Loucy (cell line): ENCODE data around the gene RALGPS1.

Experiments
- H2AFZ ChIP-seq: fragments of 200-600 bp; sonication (generic); 2 replicates; pipeline ENCODE4 v1.6.0; 2016; ENCODE audit warnings: antibody characterized with exemption, mild to moderate bottlenecking, low read length, moderate library complexity
- H3F3A ChIP-seq: fragments of 200-600 bp; 2 replicates; pipeline ENCODE4 v1.6.0; 2016; ENCODE audit warnings: antibody characterized with exemption, low read depth, mild to moderate bottlenecking
- H3K27me3 ChIP-seq: fragments of 200-600 bp; sonication (generic); 2 replicates; pipeline ENCODE4 v1.6.1; 2014; ENCODE audit warnings: low read length, mild to moderate bottlenecking; ENCODE audit not compliant: insufficient read depth, poor library complexity, severe bottlenecking
- H3K36me3 ChIP-seq: fragments of 200-600 bp; sonication (generic); 2 replicates; pipeline ENCODE4 v1.6.1; 2016; ENCODE audit warnings: low read length; ENCODE audit not compliant: insufficient read depth
- H3K4me1 ChIP-seq: fragments of 200-600 bp; sonication (generic); 2 replicates; pipeline ENCODE4 v1.5.1; 2014; ENCODE audit warnings: low read length, mild to moderate bottlenecking; ENCODE audit not compliant: insufficient read depth, poor library complexity, severe bottlenecking
- H3K4me2 ChIP-seq: fragments of 200-600 bp; sonication (generic); 2 replicates; pipeline ENCODE4 v1.6.0; 2014; ENCODE audit warnings: antibody characterized with exemption, low read length, low read depth, mild to moderate bottlenecking; ENCODE audit not compliant: poor library complexity, severe bottlenecking
- H3K4me3 ChIP-seq: fragments of 200-600 bp; sonication (generic); 2 replicates; pipeline ENCODE4 v1.5.1; 2014; ENCODE audit warnings: low read length, mild to moderate bottlenecking, mixed read lengths; ENCODE audit not compliant: poor library complexity, severe bottlenecking
- H3K79me2 ChIP-seq: fragments of 200-600 bp; sonication (generic); 2 replicates; pipeline ENCODE4 v1.6.1; 2014; ENCODE audit warnings: low read length; ENCODE audit not compliant: insufficient read depth
- H3K9ac ChIP-seq: fragments of 200-600 bp; sonication (generic); 2 replicates; pipeline ENCODE4 v1.6.0; 2014; ENCODE audit warnings: mild to moderate bottlenecking, low read depth, low read length, moderate library complexity; ENCODE audit not compliant: poor library complexity, severe bottlenecking
- H3K9me2 ChIP-seq: fragments of 200-600 bp; sonication (generic); replicated peaks from 2 replicates; pipeline ENCODE4 v1.6.1; 2016; ENCODE audit warnings: low read depth, low read length, mixed read lengths
- H3K9me3 ChIP-seq: fragments of 200-600 bp; sonication (generic); 2 replicates; pipeline ENCODE4 v1.6.1; 2014; ENCODE audit warnings: mild to moderate bottlenecking, antibody characterized with exemption, low read length, low read depth; ENCODE audit not compliant: insufficient read depth
- H4K20me1 ChIP-seq: fragments of 200-600 bp; sonication (generic); 2 replicates; pipeline ENCODE4 v1.6.0; 2014; ENCODE audit warnings: antibody characterized with exemption, low read length, mild to moderate bottlenecking; ENCODE audit not compliant: insufficient read depth, poor library complexity, severe bottlenecking
- CTCF ChIP-seq: fragments of 200-600 bp; sonication (generic); conservative IDR thresholded peaks from 2 replicates; pipeline ENCODE4 v1.5.1; 2014; ENCODE audit warnings: mild to moderate bottlenecking, antibody characterized with exemption, low read length
- EZH2phosphoT487 ChIP-seq: fragments of 200-600 bp; IDR thresholded peaks from 2 replicates; pipeline ENCODE4 v1.6.1; 2018; ENCODE audit warnings: antibody characterized with exemption, mild to moderate bottlenecking, moderate library complexity, borderline replicate concordance

Gene RALGPS1

GRCh38 chr9:127244609-127245601, 330.3 kb downstream of the RALGPS1 start:
- Histone ChIP-seq H3K9ac (no peak overlapping the region), H3K4me3 (peak overlapping the region; percentile 65), H3K4me1 (no peaks in the 10 kb centered on the region), H3F3A (no peaks in the 10 kb centered on the region), H4K20me1 (no peaks in the 10 kb centered on the region), H3K27me3 (no peaks in the 10 kb centered on the region), H2AFZ (peak overlapping the region; percentile 87), H3K9me2 (no peaks in the 10 kb centered on the region), H3K4me2 (peak overlapping the region; percentile 57), H3K79me2 (no peaks in the 10 kb centered on the region), H3K36me3 (no peaks in the 10 kb centered on the region), H3K9me3 (no peaks in the 10 kb centered on the region)
- no peak for TF ChIP-seq EZH2phosphoT487
- no peak for TF ChIP-seq CTCF

GRCh38 chr9:127245637-127246164, 331.1 kb downstream of the RALGPS1 start:
- no peak overlapping the region for H3K9ac ChIP-seq
- no peaks in the 10 kb centered on the region for H3K36me3 ChIP-seq
- H3F3A ChIP-seq = no peaks in the 10 kb centered on the region
- no peaks in the 10 kb centered on the region for H3K9me2 ChIP-seq
- TF ChIP-seq EZH2phosphoT487 (no peak), CTCF (no peak)
- H3K4me1 ChIP-seq = no peaks in the 10 kb centered on the region
- peak overlapping the region; percentile 87 for H2AFZ ChIP-seq
- H4K20me1 ChIP-seq = no peaks in the 10 kb centered on the region
- H3K4me3 ChIP-seq = peak overlapping the region; percentile 65
- H3K9me3 ChIP-seq = no peaks in the 10 kb centered on the region
- no peaks in the 10 kb centered on the region for H3K79me2 ChIP-seq
- peak overlapping the region; percentile 57 for H3K4me2 ChIP-seq
- no peaks in the 10 kb centered on the region for H3K27me3 ChIP-seq

DNA sequence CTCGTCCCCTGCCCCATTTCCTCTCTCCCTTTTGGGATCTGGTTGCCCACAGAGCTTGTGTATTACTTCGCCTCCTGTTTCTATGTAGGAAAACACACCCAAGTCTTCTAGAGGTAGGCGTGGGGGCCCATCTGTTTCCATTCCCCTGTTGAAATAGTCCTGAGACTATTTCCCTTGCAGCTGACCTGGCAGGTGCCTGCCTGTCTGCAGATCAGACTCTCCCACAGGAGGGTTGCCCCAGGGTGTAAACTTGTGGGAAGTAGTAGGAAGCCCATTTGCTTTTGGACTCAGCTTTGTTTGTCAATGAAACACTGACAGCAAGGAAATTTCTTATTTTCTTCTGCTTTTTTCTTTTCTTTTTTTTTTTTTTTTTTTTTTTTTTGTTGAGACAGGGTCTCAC, 333.7 kb downstream of the RALGPS1 start:
- no peaks in the 10 kb centered on the region for H3K4me1 ChIP-seq
- no peak overlapping the region for H3K4me3 ChIP-seq
- no peaks in the 10 kb centered on the region for H3K27me3 ChIP-seq
- H3K36me3 ChIP-seq = no peaks in the 10 kb centered on the region
- TF ChIP-seq CTCF = no peak
- no peak for TF ChIP-seq EZH2phosphoT487
- H4K20me1 ChIP-seq = no peaks in the 10 kb centered on the region
- H3K9ac ChIP-seq = no peak overlapping the region
- H3K9me2 ChIP-seq = no peaks in the 10 kb centered on the region
- H3K9me3 ChIP-seq = no peaks in the 10 kb centered on the region
- H3K4me2 ChIP-seq = no peak overlapping the region
- no peaks in the 10 kb centered on the region for H3K79me2 ChIP-seq
- H2AFZ ChIP-seq = no peak overlapping the region
- no peaks in the 10 kb centered on the region for H3F3A ChIP-seq
